Frontal cortex (tissue), 1 donor: Measurements from ENCODE around the gene MALRD1. TPM values are rescaled to one million over a fixed set of nuclear protein-coding genes. Genes with fewer than 3 reads are reported as not detected.

ENCODE experiments used
- small RNA-seq: library from RNA; depleted of rRNA; stranded (forward); fragments of <200 nt; gene quantifications from one replicate; pipeline ENCODE3, GENCODE V24; 2014
- total RNA-seq: library from RNA; depleted of rRNA; stranded (reverse); fragments of >200 nt; gene quantifications from one replicate; pipeline ENCODE4 v1.2.3, GENCODE V29; 2014

Gene MALRD1
- total RNA-seq, 1 donor from 2014 or later: 1.2 TPM

Small RNAs within 50 kb of the gene (small RNA-seq; reads per million reads assigned to genes)
- gene AL354695.1: not detected
- not detected for gene HMGN1P20
- not detected for gene RF00012
- 2.7 reads per million, percentile 87 among the genes with 10 or more reads in this experiment for gene RNA5SP303
